Uterus (tissue), 4 donors: Measurements from ENCODE around the gene PORCN. TPM values are rescaled to one million over a fixed set of nuclear protein-coding genes. Genes with fewer than 3 reads are reported as not detected.
A peak's percentile ranks its signal among the peaks of the same experiment; 100 is the strongest.

Source experiments
- DNase-seq, 2 donors: peaks; one replicate each; pipeline ENCODE4 v3.0.0-alpha.2; 2019 to 2020
- H3K27ac ChIP-seq, 2 donors: fragments of 200-600 bp; sonication (generic); 1 replicate in 1 of 2; 2 replicates in 1 of 2; pipeline ENCODE4 v1.5.1; 2016 to 2018
- H3K27me3 ChIP-seq, 2 donors: fragments of 200-600 bp; sonication (generic); one replicate each; pipeline ENCODE4 v1.5.1; 2018 to 2019; ENCODE audit warnings: control low read depth in 1 of 2
- H3K36me3 ChIP-seq, 2 donors: fragments of 200-600 bp; sonication (generic); one replicate each; pipeline ENCODE4 v1.5.1; 2019; ENCODE audit warnings: control low read depth in 1 of 2
- H3K4me1 ChIP-seq, 2 donors: fragments of 200-600 bp; sonication (generic); one replicate each; pipeline ENCODE4 v1.5.1; 2018 to 2019; ENCODE audit warnings: control low read depth in 1 of 2
- H3K4me3 ChIP-seq, 2 donors: fragments of 200-600 bp; sonication (generic); 1 replicate in 1 of 2; 2 replicates in 1 of 2; pipeline ENCODE4 v1.5.1; 2018 to 2019; ENCODE audit warnings: mild to moderate bottlenecking in 1 of 2
- H3K9me3 ChIP-seq, 2 donors: fragments of 200-600 bp; sonication (generic); one replicate each; pipeline ENCODE4 v1.5.1; 2019; ENCODE audit warnings: control low read depth in 1 of 2
- CTCF ChIP-seq, 4 experiments: fragments of 200-600 bp in 2 of 4; fragments of 450-650 bp in 2 of 4; sonication (generic) in 2 of 4; IDR thresholded peaks; one replicate each; pipeline ENCODE4 v1.5.1; 2016 to 2019; ENCODE audit warnings: antibody characterized with exemption in 4 of 4, mild to moderate bottlenecking in 2 of 4, moderate library complexity in 1 of 4
- POLR2A ChIP-seq, 2 donors: fragments of 450-650 bp; IDR thresholded peaks; one replicate each; pipeline ENCODE4 v1.6.1; 2016; ENCODE audit warnings: antibody characterized with exemption in 2 of 2, mild to moderate bottlenecking in 1 of 2, moderate library complexity in 1 of 2
- intact Hi-C: fragments of 100-400 bp; cut with DNase I; formaldehyde crosslinking; loops from one replicate; pipeline ENCODE4 v1.15.1; 2023; ENCODE audit warnings: low total_unique reads
- total RNA-seq, 4 donors: library from RNA; depleted of rRNA in 3 of 4; stranded (reverse); fragments of >200 nt in 3 of 4; gene quantifications; one replicate each; pipeline versions ENCODE4 v1.1.0 to v1.2.4, GENCODE V29; 2014 to 2023
- donor health status: DM: yes; HTN: yes; CAD: no.

PORCN gene
- total RNA-seq, 4 donors from 2014 or later = 0.77 to 16.5 (median 4.8) TPM

- H3K27ac ChIP-seq = no peak overlapping the region
Measured at GRCh38 chrX:48530736-48531135, 21.9 kb downstream of the PORCN start.

GRCh38 chrX:48531358-48531959 is 22.7 kb downstream of the PORCN start:
- H3K27me3 ChIP-seq = no peaks in the 10 kb centered on the region
- TF ChIP-seq POLR2A (IDR thresholded peaks at IDR 0.05) (no peak), CTCF (IDR thresholded peaks at IDR 0.05) (no peak)
- H3K27ac ChIP-seq = no peak overlapping the region
- H3K9me3 ChIP-seq = no peaks in the 10 kb centered on the region
- DNase-seq = no peak
- intact Hi-C loops = no loop called here
- H3K36me3 ChIP-seq = no peaks in the 10 kb centered on the region
- H3K4me3 ChIP-seq = no peak overlapping the region
- no peaks in the 10 kb centered on the region for H3K4me1 ChIP-seq

More at GRCh38 chrX:48530736-48531135, 21.9 kb downstream of the PORCN start:
- intact Hi-C loops = no loop called here
- no peak for TF ChIP-seq POLR2A (IDR thresholded peaks at IDR 0.05)
- no peak for TF ChIP-seq CTCF (IDR thresholded peaks at IDR 0.05)
- H3K27me3 ChIP-seq = no peaks in the 10 kb centered on the region
- H3K4me1 ChIP-seq = no peaks in the 10 kb centered on the region
- no peak for DNase-seq
- H3K9me3 ChIP-seq = no peaks in the 10 kb centered on the region
- H3K36me3 ChIP-seq = no peaks in the 10 kb centered on the region
- no peak overlapping the region for H3K4me3 ChIP-seq

GRCh38 chrX:48532161-48532560 is 23.4 kb downstream of the PORCN start:
- Histone ChIP-seq H3K4me3 (no peak overlapping the region), H3K4me1 (no peaks in the 10 kb centered on the region), H3K9me3 (no peaks in the 10 kb centered on the region), H3K27me3 (no peaks in the 10 kb centered on the region), H3K36me3 (no peaks in the 10 kb centered on the region), H3K27ac (no peak overlapping the region)
- DNase-seq = no peak
- TF ChIP-seq CTCF (IDR thresholded peaks at IDR 0.05) (no peak), POLR2A (IDR thresholded peaks at IDR 0.05) (no peak)
- intact Hi-C loops = no loop called here

GRCh38 chrX:48533165-48533564 is 24.4 kb downstream of the PORCN start:
- no peaks in the 10 kb centered on the region for H3K36me3 ChIP-seq
- H3K27me3 ChIP-seq = no peaks in the 10 kb centered on the region
- H3K4me1 ChIP-seq = no peaks in the 10 kb centered on the region
- no peak for TF ChIP-seq POLR2A (IDR thresholded peaks at IDR 0.05)
- no peak for TF ChIP-seq CTCF (IDR thresholded peaks at IDR 0.05)
- intact Hi-C loops = no loop called here
- no peaks in the 10 kb centered on the region for H3K9me3 ChIP-seq
- DNase-seq = no peak
- no peak overlapping the region for H3K4me3 ChIP-seq
- no peak overlapping the region for H3K27ac ChIP-seq

- Histone ChIP-seq H3K4me1 (no peaks in the 10 kb centered on the region), H3K9me3 (no peaks in the 10 kb centered on the region), H3K27me3 (no peaks in the 10 kb centered on the region), H3K36me3 (no peaks in the 10 kb centered on the region), H3K4me3 (peak overlapping the region; percentile 24 to 47), H3K27ac (peak overlapping the region; percentile 84 to 91)
- TF ChIP-seq CTCF (IDR thresholded peaks at IDR 0.05) (no peak), POLR2A (IDR thresholded peaks at IDR 0.05) (no peak)
- intact Hi-C loops = no loop called here
- DNase-seq = no peak
Measured at GRCh38 chrX:48538641-48539344, 30.0 kb downstream of the PORCN start.
